ENCODE measurements around the gene DDX56. TPM values are rescaled to one million over a fixed set of nuclear protein-coding genes. Genes with fewer than 3 reads are reported as not detected.
"Not testable (repeated sequence)": the region's sequence is repeated elsewhere in the genome, so short reads cannot be mapped to it uniquely, and the experiment has no call there.

DDX56 gene
- total RNA-seq, 1 donor from 2014 or later = 45.8 TPM

- intact Hi-C loops (cut with DNase I) = no loop called here
Observed at GRCh38 chr7:44557485-44557884, 16.2 kb downstream of the DDX56 start.

GRCh38 chr7:44555350-44555749, 18.4 kb downstream of the DDX56 start:
- no peak for TF ChIP-seq CTCF (IDR thresholded peaks at IDR 0.05)
- intact Hi-C loops (cut with DNase I) = no loop called here
- no peak overlapping the region for H3K4me3 ChIP-seq
- H3K36me3 ChIP-seq = no peaks in the 10 kb centered on the region
- no peaks in the 10 kb centered on the region for H3K4me1 ChIP-seq
- DNase-seq = no peak
- H3K9me3 ChIP-seq = no peaks in the 10 kb centered on the region
- no peaks in the 10 kb centered on the region for H3K27me3 ChIP-seq (ENCODE audit: low read depth)
- ATAC-seq = no peak
- no peak overlapping the region for H3K27ac ChIP-seq

More at GRCh38 chr7:44557485-44557884, 16.2 kb downstream of the DDX56 start:
- TF ChIP-seq CTCF (IDR thresholded peaks at IDR 0.05) = no peak
- H3K27ac ChIP-seq = no peak overlapping the region
- DNase-seq (no peak), ATAC-seq (no peak)
- H3K9me3 ChIP-seq = no peaks in the 10 kb centered on the region
- no peaks in the 10 kb centered on the region for H3K27me3 ChIP-seq (ENCODE audit: low read depth)
- H3K4me3 ChIP-seq = no peak overlapping the region
- H3K4me1 ChIP-seq = no peaks in the 10 kb centered on the region
- no peaks in the 10 kb centered on the region for H3K36me3 ChIP-seq

- ATAC-seq; H3K4me1 ChIP-seq; DNase-seq; H3K27me3 ChIP-seq (ENCODE audit: low read depth); intact Hi-C loops (cut with DNase I); H3K36me3 ChIP-seq; H3K27ac ChIP-seq; H3K9me3 ChIP-seq; H3K4me3 ChIP-seq: not testable (repeated sequence)
Observed at GRCh38 chr7:44552473-44553005, 21.2 kb downstream of the DDX56 start.

GRCh38 chr7:44549457-44549856, 24.3 kb downstream of the DDX56 start:
- ATAC-seq (no peak), DNase-seq (no peak)
- Histone ChIP-seq H3K27me3 (ENCODE audit: low read depth) (no peaks in the 10 kb centered on the region), H3K4me1 (no peaks in the 10 kb centered on the region), H3K4me3 (no peak overlapping the region), H3K36me3 (no peaks in the 10 kb centered on the region), H3K9me3 (no peaks in the 10 kb centered on the region), H3K27ac (no peak overlapping the region)
- no peak for TF ChIP-seq CTCF (IDR thresholded peaks at IDR 0.05)
- intact Hi-C loops (cut with DNase I) = no loop called here

- Histone ChIP-seq H3K9me3 (no peaks in the 10 kb centered on the region), H3K27ac (no peak overlapping the region), H3K4me3 (no peak overlapping the region), H3K36me3 (no peaks in the 10 kb centered on the region), H3K4me1 (no peaks in the 10 kb centered on the region), H3K27me3 (ENCODE audit: low read depth) (no peaks in the 10 kb centered on the region)
- TF ChIP-seq CTCF (IDR thresholded peaks at IDR 0.05) = no peak
- intact Hi-C loops (cut with DNase I) = no loop called here
- ATAC-seq = no peak
- DNase-seq = no peak
Observed at GRCh38 chr7:44548893-44549292, 24.8 kb downstream of the DDX56 start.

GRCh38 chr7:44547536-44548231, 26.0 kb downstream of the DDX56 start:
- no peak for DNase-seq

More at GRCh38 chr7:44547536-44548231, 26.0 kb downstream of the DDX56 start:
- TF ChIP-seq CTCF (IDR thresholded peaks at IDR 0.05) = no peak
- Histone ChIP-seq H3K9me3 (no peaks in the 10 kb centered on the region), H3K27me3 (ENCODE audit: low read depth) (no peaks in the 10 kb centered on the region), H3K36me3 (no peaks in the 10 kb centered on the region), H3K27ac (no peak overlapping the region), H3K4me3 (no peak overlapping the region), H3K4me1 (no peaks in the 10 kb centered on the region)
- intact Hi-C loops (cut with DNase I) = no loop called here
- ATAC-seq = no peak
